HK-2 (cell line): ENCODE data around the gene NUDT7.
A peak's percentile ranks its signal among the peaks of the same experiment; 100 is the strongest.

Experiments
- DNase-seq: peaks from one replicate; pipeline ENCODE4 v3.0.0-alpha.2; 2018; ENCODE audit not compliant: unreplicated experiment

Gene NUDT7

GRCh38 chr16:77780378-77780837 lies 58.1 kb downstream of the NUDT7 start:
- peak; percentile 10 for DNase-seq

- no peak for DNase-seq
Observed at GRCh38 chr16:77781091-77781490, 58.8 kb downstream of the NUDT7 start.

- no peak for DNase-seq
Observed at GRCh38 chr16:77782694-77783093, 60.4 kb downstream of the NUDT7 start.

GRCh38 chr16:77784441-77785372 lies 62.4 kb downstream of the NUDT7 start:
- DNase-seq = no peak

GRCh38 chr16:77785373-77785764 lies 63.1 kb downstream of the NUDT7 start:
- DNase-seq = no peak

- DNase-seq = no peak
Observed at GRCh38 chr16:77786186-77786847, 64.0 kb downstream of the NUDT7 start.

GRCh38 chr16:77787452-77787851 lies 65.1 kb downstream of the NUDT7 start:
- no peak for DNase-seq

GRCh38 chr16:77788181-77789084 lies 66.1 kb downstream of the NUDT7 start, which contains the start of gene VAT1L:
Gene VAT1L, plus strand, starts transcription at chr16:77788564. Its CDS starts 119 bp downstream, at chr16:77788683.
- peak; percentile 28 for DNase-seq

GRCh38 chr16:77789085-77790008 lies 67.0 kb downstream of the NUDT7 start:
- DNase-seq = peak; percentile 2

GRCh38 chr16:77790009-77790372 lies 67.7 kb downstream of the NUDT7 start:
- no peak for DNase-seq

- no peak for DNase-seq
Observed at GRCh38 chr16:77790912-77791311, 68.6 kb downstream of the NUDT7 start.
